Pancreas (tissue), 10 donors: ENCODE measurements around the gene ADAMTSL1. TPM values are rescaled to one million over a fixed set of nuclear protein-coding genes. Genes with fewer than 3 reads are reported as not detected.

Experiments used
- ATAC-seq, 4 donors: fragments of 200-7000 bp; cut with Tn5 transposase; one replicate each; pipeline versions ENCODE4 v1.8.0 to v1.9.1; 2020; ENCODE audit warnings: mild to moderate bottlenecking in 4 of 4, moderate library complexity in 4 of 4
- DNase-seq, 6 donors: peaks; one replicate each; pipeline ENCODE4 v3.0.0-alpha.2; 2020
- FAIRE-seq: peaks from 2 replicates; lab custom pipeline; 2012; peaks lifted over from hg19 to GRCh38; lab: Jason Lieb, UNC
- H3K27ac ChIP-seq, 4 donors: fragments of 200-600 bp; sonication (generic); 1 replicate in 3 of 4; 2 replicates in 1 of 4; pipeline versions ENCODE4 v1.5.0 to v1.8.0; 2020
- H3K27me3 ChIP-seq, 4 donors: fragments of 200-600 bp; one replicate each; pipeline ENCODE4 v1.8.0; 2021
- H3K36me3 ChIP-seq, 3 donors: fragments of 200-600 bp; sonication (generic) in 1 of 3; one replicate each; pipeline versions ENCODE4 v1.5.0 to v1.8.0; 2020 to 2021
- H3K4me1 ChIP-seq, 3 donors: fragments of 200-600 bp; one replicate each; pipeline ENCODE4 v1.8.0; 2021
- H3K4me3 ChIP-seq, 4 donors: fragments of 200-600 bp; sonication (generic) in 2 of 4; one replicate each; pipeline versions ENCODE4 v1.5.0 to v1.8.0; 2020 to 2021
- H3K9me3 ChIP-seq, 4 donors: fragments of 200-600 bp; one replicate each; pipeline ENCODE4 v1.8.0; 2021
- WGBS, 2 donors: extraction: QIAGEN DNeasy Blood & Tissue Kit; methylation state at CpG; one replicate each; pipeline ENCODE4 v1.1.7; 2013; 5-methylcytosine and 5-hydroxymethylcytosine counted together
- intact Hi-C, 3 donors: fragments of 100-400 bp; cut with DNase I; formaldehyde crosslinking; loops; one replicate each; pipeline versions ENCODE4 v1.11.1 to v1.14.2; 2022
- polyA plus RNA-seq, 2 donors: library from polyadenylated mRNA; stranded (reverse); fragments of 200-250 nt; gene quantifications; one replicate each; pipeline ENCODE4 v1.2.3, GENCODE V29; 2013
- total RNA-seq, 6 donors: library from RNA; stranded (reverse); fragmentation: NEBNext Ultra II Directional in 4 of 6; extraction: Animal tissue kit (Norgen Biotek cat#: 25700) in 4 of 6; gene quantifications; one replicate each; pipeline versions ENCODE4 v1.2.1 to v1.2.4, GENCODE V29; 2021 to 2023
- TF ChIP-seq, protein P1 (sequence below), 4 donors: fragments of 200-600 bp; sonication (generic) in 3 of 4; IDR thresholded peaks; one replicate each; pipeline versions ENCODE4 v1.5.0 to v1.8.0; 2021; ENCODE audit warnings: antibody characterized with exemption in 4 of 4
- donor health status: healthy with polysubstance abuse.
- donor health status: DM: no; HTN: no; CAD: no; lungs with moderate emphysema.
- donor health status: DM: no; HTN: no; CAD: no.
- donor health status: control.
- donor health status: control.
- donor health status: Bipolar disorder and iron deficiency.
- donor health status: DM: yes; HTN: yes; CAD: no.
- donor health status: DM: no; HTN: no; CAD: no.
- donor health status: DM: no; HTN: no; CAD: no.
- donor health status: DM: yes; HTN: yes; CAD: no.

Gene ADAMTSL1
- total and polyA plus RNA-seq, 8 donors: 0.24 to 2.1 (median 0.67) TPM

DNA sequence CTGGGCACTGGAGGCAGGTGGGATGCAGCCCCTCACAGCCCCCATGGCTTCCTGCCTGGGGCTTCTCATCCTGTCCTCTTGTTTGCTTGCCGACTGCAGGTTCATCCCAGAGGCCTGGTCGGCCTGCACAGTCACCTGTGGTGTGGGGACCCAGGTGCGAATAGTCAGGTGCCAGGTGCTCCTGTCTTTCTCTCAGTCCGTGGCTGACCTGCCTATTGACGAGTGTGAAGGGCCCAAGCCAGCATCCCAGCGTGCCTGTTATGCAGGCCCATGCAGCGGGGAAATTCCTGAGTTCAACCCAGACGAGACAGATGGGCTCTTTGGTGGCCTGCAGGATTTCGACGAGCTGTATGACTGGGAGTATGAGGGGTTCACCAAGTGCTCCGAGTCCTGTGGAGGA is 232.7 kb downstream of the ADAMTSL1 start:
- FAIRE-seq (no peak), ATAC-seq (no peak), DNase-seq (no peak)
- TF ChIP-seq, protein P1, sequence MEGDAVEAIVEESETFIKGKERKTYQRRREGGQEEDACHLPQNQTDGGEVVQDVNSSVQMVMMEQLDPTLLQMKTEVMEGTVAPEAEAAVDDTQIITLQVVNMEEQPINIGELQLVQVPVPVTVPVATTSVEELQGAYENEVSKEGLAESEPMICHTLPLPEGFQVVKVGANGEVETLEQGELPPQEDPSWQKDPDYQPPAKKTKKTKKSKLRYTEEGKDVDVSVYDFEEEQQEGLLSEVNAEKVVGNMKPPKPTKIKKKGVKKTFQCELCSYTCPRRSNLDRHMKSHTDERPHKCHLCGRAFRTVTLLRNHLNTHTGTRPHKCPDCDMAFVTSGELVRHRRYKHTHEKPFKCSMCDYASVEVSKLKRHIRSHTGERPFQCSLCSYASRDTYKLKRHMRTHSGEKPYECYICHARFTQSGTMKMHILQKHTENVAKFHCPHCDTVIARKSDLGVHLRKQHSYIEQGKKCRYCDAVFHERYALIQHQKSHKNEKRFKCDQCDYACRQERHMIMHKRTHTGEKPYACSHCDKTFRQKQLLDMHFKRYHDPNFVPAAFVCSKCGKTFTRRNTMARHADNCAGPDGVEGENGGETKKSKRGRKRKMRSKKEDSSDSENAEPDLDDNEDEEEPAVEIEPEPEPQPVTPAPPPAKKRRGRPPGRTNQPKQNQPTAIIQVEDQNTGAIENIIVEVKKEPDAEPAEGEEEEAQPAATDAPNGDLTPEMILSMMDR (IDR thresholded peaks at IDR 0.05): no peak
- Histone ChIP-seq H3K4me1 (no peaks in the 10 kb centered on the region), H3K9me3 (no peaks in the 10 kb centered on the region), H3K27me3 (no peaks in the 10 kb centered on the region), H3K27ac (no peak overlapping the region), H3K4me3 (no peak overlapping the region), H3K36me3 (no peaks in the 10 kb centered on the region)
- intact Hi-C loops: no loop called here
- WGBS, 2 donors: 70 to 84% methylated on average over 11 of the region's 11 CpGs

DNA sequence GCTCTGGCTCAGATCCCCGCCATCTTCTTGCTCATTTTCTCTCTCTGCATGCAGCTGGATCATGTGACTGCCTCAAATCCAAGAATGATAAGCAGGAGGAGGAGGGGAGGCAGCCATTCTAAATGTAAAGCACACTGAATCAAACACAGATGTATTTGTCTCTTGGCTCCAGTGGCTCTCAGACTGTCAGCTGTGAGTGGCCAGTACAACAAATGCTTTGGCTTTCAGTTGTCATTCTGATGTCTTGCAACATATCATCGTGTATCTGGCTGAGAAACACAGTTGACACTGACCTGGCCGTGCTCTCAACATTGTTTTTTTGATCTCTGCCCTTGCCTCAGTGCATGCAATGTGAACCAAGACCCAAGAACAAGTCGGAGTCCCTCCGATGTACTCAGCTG is 233.1 kb downstream of the ADAMTSL1 start:
- no peak overlapping the region for H3K4me3 ChIP-seq
- H3K9me3 ChIP-seq: no peaks in the 10 kb centered on the region
- H3K36me3 ChIP-seq: no peaks in the 10 kb centered on the region
- H3K27me3 ChIP-seq: no peaks in the 10 kb centered on the region
- TF ChIP-seq, protein P1 (IDR thresholded peaks at IDR 0.05): no peak
- WGBS, 2 donors: 60 to 61% methylated on average over 5 of the region's 5 CpGs
- intact Hi-C loops: no loop called here
- no peak for FAIRE-seq
- H3K27ac ChIP-seq: no peak overlapping the region
- no peak for DNase-seq
- ATAC-seq: no peak
- no peaks in the 10 kb centered on the region for H3K4me1 ChIP-seq

DNA sequence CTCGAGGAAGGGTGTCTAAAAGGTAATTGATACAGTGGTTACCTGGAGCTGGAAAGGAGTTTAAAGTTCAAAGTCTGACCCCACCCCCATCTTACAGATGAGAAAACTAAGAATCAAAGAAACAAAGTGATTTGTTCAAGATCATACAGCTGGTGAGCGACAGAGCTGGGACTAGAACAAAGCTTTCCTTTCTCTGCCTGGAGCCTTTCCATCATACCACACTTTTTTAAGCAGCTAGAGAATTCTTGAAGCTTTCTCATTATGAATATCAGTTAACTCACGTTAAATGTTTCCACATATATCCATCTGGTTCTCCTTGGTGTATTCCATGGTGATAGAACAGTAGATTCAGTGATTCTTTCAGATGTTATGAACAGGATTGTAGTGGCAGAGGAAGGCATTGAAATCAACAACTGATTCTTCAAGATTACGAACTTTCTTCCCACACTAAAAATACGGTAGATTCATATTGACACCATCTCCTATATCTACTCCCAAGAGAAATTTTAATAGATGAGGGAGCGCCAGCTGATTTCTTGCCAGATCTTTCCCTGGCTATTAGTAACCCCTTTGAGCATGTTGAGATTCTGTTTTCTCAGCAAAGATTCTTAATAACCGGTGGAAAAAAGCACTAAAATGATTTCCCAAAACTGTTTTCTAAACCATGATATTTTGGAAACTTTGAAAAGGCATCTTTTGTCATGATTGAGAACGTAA is 233.7 kb downstream of the ADAMTSL1 start:
- TF ChIP-seq, protein P1 (IDR thresholded peaks at IDR 0.05): no peak
- Histone ChIP-seq H3K9me3 (no peaks in the 10 kb centered on the region), H3K4me1 (no peaks in the 10 kb centered on the region), H3K27ac (no peak overlapping the region), H3K36me3 (no peaks in the 10 kb centered on the region), H3K27me3 (no peaks in the 10 kb centered on the region), H3K4me3 (no peak overlapping the region)
- FAIRE-seq (no peak), DNase-seq (no peak), ATAC-seq (no peak)
- intact Hi-C loops: no loop called here
- 49 to 58% methylated on average over 8 of the region's 8 CpGs for WGBS, 2 donors

DNA sequence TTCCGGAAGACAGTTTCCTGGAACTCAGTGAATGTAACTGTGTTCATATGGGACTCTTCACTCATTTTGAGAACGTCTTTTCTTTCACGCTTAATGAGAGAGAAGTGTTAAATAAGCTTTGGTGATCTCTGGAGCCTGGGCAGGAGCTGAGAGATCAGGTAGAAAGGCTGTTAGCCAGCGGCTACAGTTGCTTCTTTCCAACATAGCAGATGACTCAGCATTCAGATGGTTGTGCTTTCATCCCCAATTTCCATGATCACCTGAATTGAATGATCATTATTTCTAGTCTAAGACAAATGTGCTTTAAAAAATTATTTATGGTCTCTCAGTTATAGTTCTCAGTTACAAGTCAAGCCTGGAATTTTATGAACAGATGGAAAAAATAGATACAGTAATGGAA is 234.5 kb downstream of the ADAMTSL1 start:
- no peaks in the 10 kb centered on the region for H3K4me1 ChIP-seq
- 56 to 61% methylated on average over 4 of the region's 4 CpGs for WGBS, 2 donors
- no peak overlapping the region for H3K4me3 ChIP-seq
- TF ChIP-seq, protein P1 (IDR thresholded peaks at IDR 0.05): no peak
- no peak for DNase-seq
- no peaks in the 10 kb centered on the region for H3K36me3 ChIP-seq
- no peak for FAIRE-seq
- no peak overlapping the region for H3K27ac ChIP-seq
- intact Hi-C loops: no loop called here
- no peaks in the 10 kb centered on the region for H3K27me3 ChIP-seq
- no peak for ATAC-seq
- H3K9me3 ChIP-seq: no peaks in the 10 kb centered on the region

DNA sequence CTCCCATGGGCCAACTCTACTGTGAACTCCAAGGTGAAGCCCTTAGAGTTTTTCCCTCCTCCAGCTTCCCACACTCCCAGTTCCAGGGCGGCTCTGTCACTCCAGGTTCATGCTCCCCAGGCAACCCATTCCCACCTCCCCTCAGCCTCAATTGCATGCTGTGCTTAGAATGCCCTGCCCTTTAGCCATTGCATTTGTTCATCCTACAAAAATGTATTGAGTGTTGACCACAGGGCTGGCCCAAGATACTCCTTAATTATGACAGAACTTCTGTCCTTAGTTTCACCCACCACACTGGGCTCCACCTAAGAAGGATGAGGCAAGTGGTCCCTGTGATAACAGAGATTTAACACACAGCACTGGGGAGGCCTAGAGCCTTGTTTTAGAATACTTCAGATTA is 236.1 kb downstream of the ADAMTSL1 start:
- intact Hi-C loops: no loop called here
- TF ChIP-seq, protein P1 (IDR thresholded peaks at IDR 0.05): no peak
- peak in 1 of 4 donors; percentile 16 for ATAC-seq
- no peaks in the 10 kb centered on the region for H3K4me1 ChIP-seq
- H3K4me3 ChIP-seq: no peak overlapping the region
- no peaks in the 10 kb centered on the region for H3K27me3 ChIP-seq
- no peak overlapping the region for H3K27ac ChIP-seq
- 82 to 86% methylated on average over 1 of the region's 1 CpG for WGBS, 2 donors
- FAIRE-seq: no peak
- H3K36me3 ChIP-seq: no peaks in the 10 kb centered on the region
- no peak for DNase-seq
- no peaks in the 10 kb centered on the region for H3K9me3 ChIP-seq
